ENCODE measurements around the gene MGAT4B. TPM values are rescaled to one million over a fixed set of nuclear protein-coding genes. Genes with fewer than 3 reads are reported as not detected.

The MGAT4B gene
- total RNA-seq, 4 donors from 2014 or later, result 83.6 to 108 (median 102) TPM

GRCh38 chr5:179818746-179819295 lies 12.2 kb upstream of the MGAT4B start:
- peak; percentile 97 to 98 for DNase-seq
- no peaks in the 10 kb centered on the region for H3K27me3 ChIP-seq
- intact Hi-C loops (cut with DNase I), result no loop called here
- no peaks in the 10 kb centered on the region for H3K9me3 ChIP-seq
- peak overlapping the region in 1 of 3 donors; percentile 100 for H3K4me3 ChIP-seq (replicated peaks in 1 of 3)
- peak overlapping the region; percentile 97 to 100 (median 99) for H3K27ac ChIP-seq
- TF ChIP-seq POLR2A (IDR thresholded peaks at IDR 0.05), result peak in 1 of 2 donors; percentile 76
- no peak for TF ChIP-seq CTCF (IDR thresholded peaks at IDR 0.05)
- peaks cover 48 to 56% of the 10 kb centered on the region in 2 donors for H3K4me1 ChIP-seq
- H3K36me3 ChIP-seq, result peaks cover 13 to 24% of the 10 kb centered on the region in 2 donors
- 3 to 4% methylated on average over 17 to 22 of the region's 35 CpGs for WGBS, 2 donors

DNA sequence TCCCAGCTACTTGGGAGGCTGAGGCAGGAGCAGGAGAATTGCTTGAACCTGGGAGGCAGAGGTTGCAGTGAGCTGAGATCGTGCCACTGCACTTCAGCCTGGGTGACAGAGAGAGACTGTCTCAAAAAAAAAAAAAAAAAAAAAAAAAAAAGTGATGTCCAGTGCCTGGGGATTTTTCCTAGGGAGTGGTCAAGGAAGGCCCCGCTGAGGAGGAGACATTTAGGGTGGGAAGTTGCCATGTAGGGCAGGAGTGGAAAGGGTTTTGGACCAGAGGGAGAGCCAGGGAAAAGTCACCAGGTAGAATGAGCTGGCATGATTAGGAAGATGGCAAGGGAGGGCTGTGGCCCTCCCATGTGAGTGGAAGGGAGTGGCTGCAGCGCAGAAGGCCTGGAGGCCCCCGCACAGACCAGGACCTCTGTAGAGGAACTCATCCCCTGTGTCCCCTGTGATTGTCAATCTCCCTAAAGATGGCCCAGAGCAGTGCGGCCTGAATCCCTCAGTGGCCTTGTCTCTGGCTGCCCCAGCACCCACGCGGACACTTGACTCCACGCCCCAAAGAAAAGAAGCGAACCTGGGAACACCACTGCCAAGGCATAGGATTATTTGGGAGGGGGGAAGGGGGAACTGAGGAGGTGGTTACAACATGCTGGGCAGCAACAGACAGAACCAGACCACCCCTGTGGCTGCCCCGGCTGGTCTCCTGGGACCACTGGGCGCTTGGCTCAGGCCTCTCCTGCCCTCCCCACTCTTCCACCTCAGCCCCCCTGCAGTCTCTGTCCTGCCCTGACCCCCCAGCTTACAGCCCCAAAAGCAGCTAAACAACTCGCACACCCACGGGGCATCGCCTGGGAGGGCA lies 11.5 kb upstream of the MGAT4B start:
- TF ChIP-seq CTCF (IDR thresholded peaks at IDR 0.05), result no peak
- no peak for TF ChIP-seq POLR2A (IDR thresholded peaks at IDR 0.05)
- Histone ChIP-seq H3K27ac (peak overlapping the region; percentile 97 to 100 (median 99)), H3K9me3 (no peaks in the 10 kb centered on the region), H3K4me3 (replicated peaks in 1 of 3) (peak overlapping the region in 1 of 3 donors; percentile 27), H3K4me1 (peaks cover 43 to 49% of the 10 kb centered on the region in 2 donors), H3K36me3 (peaks cover 8 to 19% of the 10 kb centered on the region in 2 donors), H3K27me3 (no peaks in the 10 kb centered on the region)
- no peak for DNase-seq
- 63 to 69% methylated on average over 14 of the region's 14 CpGs for WGBS, 2 donors
- intact Hi-C loops (cut with DNase I), result no loop called here

GRCh38 chr5:179817470-179817840 lies 10.8 kb upstream of the MGAT4B start:
- peak in 1 of 2 donors; percentile 5 for DNase-seq

DNA sequence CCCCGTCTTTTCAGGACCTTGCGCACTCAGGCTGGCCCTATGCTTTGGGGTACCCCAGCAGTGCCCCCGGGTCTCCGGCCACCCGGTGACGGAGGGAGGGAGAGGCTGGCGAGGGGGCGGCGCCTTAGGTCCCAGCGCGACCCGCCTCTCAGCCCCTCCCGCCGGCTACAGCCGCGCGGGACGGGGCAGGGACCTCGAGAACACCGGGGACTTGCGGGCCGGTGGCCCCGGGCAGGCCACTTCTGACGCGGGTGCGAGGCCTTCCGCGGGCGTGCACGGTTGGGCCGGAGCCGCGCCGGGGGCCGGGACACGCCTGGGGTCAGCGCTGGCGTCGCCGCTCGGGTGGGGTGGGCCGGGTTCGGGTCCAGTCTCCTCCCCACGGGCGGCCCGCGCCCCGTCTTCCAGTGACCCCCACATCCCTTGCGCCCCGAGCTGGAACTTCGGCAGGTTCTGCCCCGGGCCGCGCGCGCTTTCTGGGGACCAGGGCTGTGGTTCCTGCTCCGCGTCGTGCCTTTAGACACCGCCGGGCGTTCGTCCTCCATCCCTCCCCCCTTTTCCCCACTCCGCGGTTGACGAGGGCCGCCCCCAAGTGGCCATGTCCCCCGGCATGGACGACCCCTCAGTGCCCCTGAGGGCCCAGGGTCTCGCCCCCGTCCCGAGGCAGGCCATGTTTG lies 10.3 kb upstream of the MGAT4B start:
- no peak for TF ChIP-seq CTCF (IDR thresholded peaks at IDR 0.05)
- peak in 1 of 2 donors; percentile 46 for TF ChIP-seq POLR2A (IDR thresholded peaks at IDR 0.05)
- peaks cover 32 to 39% of the 10 kb centered on the region in 2 donors for H3K4me1 ChIP-seq
- DNase-seq, result peak in 1 of 2 donors; percentile 44
- peak overlapping the region in 2 of 3 donors; percentile 48 to 67 for H3K27ac ChIP-seq
- intact Hi-C loops (cut with DNase I), result no loop called here
- peaks cover 0 to 7% of the 10 kb centered on the region in 2 donors for H3K36me3 ChIP-seq
- 8 to 12% methylated on average over 5 to 8 of the region's 72 CpGs for WGBS, 2 donors
- peak overlapping the region in 2 of 3 donors; percentile 26 to 49 for H3K4me3 ChIP-seq (replicated peaks in 1 of 3)
- H3K27me3 ChIP-seq, result no peaks in the 10 kb centered on the region
- no peaks in the 10 kb centered on the region for H3K9me3 ChIP-seq

More at GRCh38 chr5:179817470-179817840, 10.8 kb upstream of the MGAT4B start:
- H3K36me3 ChIP-seq, result peaks cover 2 to 12% of the 10 kb centered on the region in 2 donors
- peaks cover 37 to 43% of the 10 kb centered on the region in 2 donors for H3K4me1 ChIP-seq
- H3K27me3 ChIP-seq, result no peaks in the 10 kb centered on the region
- peak overlapping the region in 1 of 3 donors; percentile 49 for H3K4me3 ChIP-seq (replicated peaks in 1 of 3)
- no peak for TF ChIP-seq POLR2A (IDR thresholded peaks at IDR 0.05)
- TF ChIP-seq CTCF (IDR thresholded peaks at IDR 0.05), result no peak
- intact Hi-C loops (cut with DNase I), result no loop called here
- H3K9me3 ChIP-seq, result no peaks in the 10 kb centered on the region
- WGBS, 2 donors, result 78 to 95% methylated on average over 7 of the region's 8 CpGs
- peak overlapping the region in 2 of 3 donors; percentile 48 to 67 for H3K27ac ChIP-seq
